H54 (cell line): ENCODE measurements around the gene SYDE1.

Experiments
- DNase-seq: peaks from one replicate; pipeline ENCODE4 v3.0.0; 2011; ENCODE audit warnings: low spot score, mixed read lengths; ENCODE audit not compliant: insufficient read length
- FAIRE-seq: peaks from 3 replicates; lab custom pipeline; 2011; peaks lifted over from hg19 to GRCh38; lab: Jason Lieb, UNC
- POLR2A ChIP-seq: IDR thresholded peaks from 2 replicates; pipeline ENCODE4 v1.6.1; 2011; ENCODE audit warnings: low read depth, mild to moderate bottlenecking, low read length

The SYDE1 gene

GRCh38 chr19:15125232-15126067 is 18.2 kb downstream of the SYDE1 start:
- TF ChIP-seq POLR2A, result peak; percentile 57
- DNase-seq, result peak; percentile 94
- FAIRE-seq, result peak; percentile 73

GRCh38 chr19:15126131-15126910 is 19.1 kb downstream of the SYDE1 start:
- DNase-seq, result no peak
- TF ChIP-seq POLR2A, result no peak
- no peak for FAIRE-seq

GRCh38 chr19:15128162-15128770 is 21.1 kb downstream of the SYDE1 start:
- TF ChIP-seq POLR2A, result no peak
- DNase-seq, result no peak
- FAIRE-seq, result no peak

- no peak for FAIRE-seq
- TF ChIP-seq POLR2A, result no peak
- DNase-seq, result no peak
Measured at GRCh38 chr19:15129856-15130585, 22.8 kb downstream of the SYDE1 start.

- DNase-seq (no peak), FAIRE-seq (no peak)
- no peak for TF ChIP-seq POLR2A
Measured at GRCh38 chr19:15136234-15136954, 29.2 kb downstream of the SYDE1 start.

GRCh38 chr19:15137777-15138176 is 30.6 kb downstream of the SYDE1 start:
- no peak for TF ChIP-seq POLR2A
- FAIRE-seq (no peak), DNase-seq (no peak)

- FAIRE-seq (no peak), DNase-seq (no peak)
- no peak for TF ChIP-seq POLR2A
Measured at GRCh38 chr19:15138427-15138826, 31.2 kb downstream of the SYDE1 start.

- no peak for FAIRE-seq
- TF ChIP-seq POLR2A, result no peak
- DNase-seq, result no peak
Measured at GRCh38 chr19:15141143-15141542, 33.9 kb downstream of the SYDE1 start.

GRCh38 chr19:15142313-15142712 is 35.1 kb downstream of the SYDE1 start:
- no peak for FAIRE-seq

GRCh38 chr19:15144046-15144646 is 36.9 kb downstream of the SYDE1 start:
- DNase-seq (no peak), FAIRE-seq (no peak)
- no peak for TF ChIP-seq POLR2A

More at GRCh38 chr19:15142313-15142712, 35.1 kb downstream of the SYDE1 start:
- TF ChIP-seq POLR2A, result no peak
- DNase-seq, result no peak

- no peak for TF ChIP-seq POLR2A
- FAIRE-seq (no peak), DNase-seq (no peak)
Measured at GRCh38 chr19:15147090-15147489, 39.9 kb downstream of the SYDE1 start.

GRCh38 chr19:15149737-15150136 is 42.5 kb downstream of the SYDE1 start:
- DNase-seq, result no peak
- TF ChIP-seq POLR2A, result no peak
- no peak for FAIRE-seq
